Colonic mucosa (tissue), 4 donors: ENCODE data around the gene FUBP3. TPM values are rescaled to one million over a fixed set of nuclear protein-coding genes. Genes with fewer than 3 reads are reported as not detected.

Experiments
- DNase-seq: peaks from one replicate; pipeline ENCODE4 v3.0.0-alpha.2; 2020
- H3K27ac ChIP-seq: fragments of 200-600 bp; one replicate; pipeline ENCODE4 v1.8.0; 2021
- H3K27me3 ChIP-seq: fragments of 200-600 bp; one replicate; pipeline ENCODE4 v1.8.0; 2021
- H3K36me3 ChIP-seq: fragments of 200-600 bp; one replicate; pipeline ENCODE4 v1.8.0; 2021
- H3K4me1 ChIP-seq: fragments of 200-600 bp; one replicate; pipeline ENCODE4 v1.8.0; 2021; ENCODE audit warnings: mild to moderate bottlenecking
- H3K4me3 ChIP-seq: fragments of 200-600 bp; one replicate; pipeline ENCODE4 v1.8.0; 2021
- H3K9ac ChIP-seq, 2 donors: one replicate each; pipeline ENCODE4 v1.7.0; 2013; ENCODE audit warnings: control low read depth in 2 of 2, low read depth in 2 of 2, low read length in 2 of 2
- H3K9me3 ChIP-seq: fragments of 200-600 bp; one replicate; pipeline ENCODE4 v1.8.0; 2021
- intact Hi-C: fragments of 100-400 bp; cut with DNase I; formaldehyde crosslinking; loops from one replicate; pipeline ENCODE4 v1.14.1; 2022
- total RNA-seq, 2 donors: library from RNA; stranded (reverse); fragmentation: NEBNext Ultra II Directional in 1 of 2; extraction: Animal tissue kit (Norgen Biotek cat#: 25700) in 1 of 2; gene quantifications; one replicate each; pipeline ENCODE4 v1.2.1, GENCODE V29; 2021
- TF ChIP-seq, protein P1 (sequence below): fragments of 200-600 bp; IDR thresholded peaks from one replicate; pipeline ENCODE4 v1.8.0; 2022; ENCODE audit warnings: antibody characterized with exemption, mild to moderate bottlenecking
- donor health status: healthy.
- donor health status: DM: no; HTN: no; CAD: no.
- donor health status: DM: no; HTN: no; CAD: no.

Gene FUBP3
- total RNA-seq, 2 donors from 2014 or later, result 44.7 to 50.0 TPM

GRCh38 chr9:130640681-130641080 lies 61.3 kb downstream of the FUBP3 start:
- H3K36me3 ChIP-seq, result no peaks in the 10 kb centered on the region
- no peak overlapping the region for H3K4me3 ChIP-seq
- H3K27ac ChIP-seq, result no peak overlapping the region
- no peak for DNase-seq
- intact Hi-C loops, result no loop called here
- H3K27me3 ChIP-seq, result no peaks in the 10 kb centered on the region
- TF ChIP-seq, protein P1, sequence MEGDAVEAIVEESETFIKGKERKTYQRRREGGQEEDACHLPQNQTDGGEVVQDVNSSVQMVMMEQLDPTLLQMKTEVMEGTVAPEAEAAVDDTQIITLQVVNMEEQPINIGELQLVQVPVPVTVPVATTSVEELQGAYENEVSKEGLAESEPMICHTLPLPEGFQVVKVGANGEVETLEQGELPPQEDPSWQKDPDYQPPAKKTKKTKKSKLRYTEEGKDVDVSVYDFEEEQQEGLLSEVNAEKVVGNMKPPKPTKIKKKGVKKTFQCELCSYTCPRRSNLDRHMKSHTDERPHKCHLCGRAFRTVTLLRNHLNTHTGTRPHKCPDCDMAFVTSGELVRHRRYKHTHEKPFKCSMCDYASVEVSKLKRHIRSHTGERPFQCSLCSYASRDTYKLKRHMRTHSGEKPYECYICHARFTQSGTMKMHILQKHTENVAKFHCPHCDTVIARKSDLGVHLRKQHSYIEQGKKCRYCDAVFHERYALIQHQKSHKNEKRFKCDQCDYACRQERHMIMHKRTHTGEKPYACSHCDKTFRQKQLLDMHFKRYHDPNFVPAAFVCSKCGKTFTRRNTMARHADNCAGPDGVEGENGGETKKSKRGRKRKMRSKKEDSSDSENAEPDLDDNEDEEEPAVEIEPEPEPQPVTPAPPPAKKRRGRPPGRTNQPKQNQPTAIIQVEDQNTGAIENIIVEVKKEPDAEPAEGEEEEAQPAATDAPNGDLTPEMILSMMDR, result no peak
- H3K9me3 ChIP-seq, result no peaks in the 10 kb centered on the region
- H3K9ac ChIP-seq, result no peak overlapping the region
- no peaks in the 10 kb centered on the region for H3K4me1 ChIP-seq

GRCh38 chr9:130642926-130643325 lies 63.5 kb downstream of the FUBP3 start:
- no peaks in the 10 kb centered on the region for H3K9me3 ChIP-seq
- H3K27me3 ChIP-seq, result no peaks in the 10 kb centered on the region
- DNase-seq, result no peak
- H3K9ac ChIP-seq, result no peak overlapping the region
- TF ChIP-seq, protein P1, result no peak
- intact Hi-C loops, result no loop called here
- H3K4me3 ChIP-seq, result no peak overlapping the region
- no peak overlapping the region for H3K27ac ChIP-seq
- H3K4me1 ChIP-seq, result no peaks in the 10 kb centered on the region
- H3K36me3 ChIP-seq, result no peaks in the 10 kb centered on the region

GRCh38 chr9:130651221-130651620 lies 71.8 kb downstream of the FUBP3 start:
- intact Hi-C loops, result no loop called here
- Histone ChIP-seq H3K4me3 (no peak overlapping the region), H3K27ac (no peak overlapping the region), H3K27me3 (no peaks in the 10 kb centered on the region), H3K4me1 (no peaks in the 10 kb centered on the region), H3K9ac (no peak overlapping the region), H3K9me3 (no peaks in the 10 kb centered on the region), H3K36me3 (no peaks in the 10 kb centered on the region)
- TF ChIP-seq, protein P1, result no peak
- no peak for DNase-seq

GRCh38 chr9:130651752-130652151 lies 72.4 kb downstream of the FUBP3 start:
- Histone ChIP-seq H3K4me3 (no peak overlapping the region), H3K36me3 (no peaks in the 10 kb centered on the region), H3K9me3 (no peaks in the 10 kb centered on the region), H3K9ac (no peak overlapping the region), H3K27ac (no peak overlapping the region), H3K27me3 (no peaks in the 10 kb centered on the region), H3K4me1 (no peaks in the 10 kb centered on the region)
- DNase-seq, result no peak
- TF ChIP-seq, protein P1, result no peak
- intact Hi-C loops, result no loop called here

DNA sequence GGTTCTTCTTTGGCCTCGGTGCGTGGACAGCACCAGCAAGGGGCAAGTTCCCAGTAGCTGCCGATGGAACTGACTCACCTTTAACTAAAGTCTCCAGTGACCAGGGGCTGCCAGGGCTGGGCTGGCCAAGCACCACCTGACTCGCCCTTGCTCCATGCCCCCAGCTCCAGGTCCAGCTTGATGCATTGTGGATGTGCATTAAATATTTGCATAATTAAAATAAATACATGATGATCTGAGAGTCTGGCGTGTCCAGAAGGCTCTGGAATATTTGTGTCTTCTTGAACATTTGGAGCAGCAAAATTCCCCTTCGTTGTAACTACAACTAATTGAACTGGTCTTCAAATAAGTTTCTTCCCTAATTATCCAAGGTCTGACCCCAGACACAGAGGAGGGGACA lies 75.5 kb downstream of the FUBP3 start:
- H3K4me3 ChIP-seq, result no peak overlapping the region
- intact Hi-C loops, result no loop called here
- TF ChIP-seq, protein P1, result no peak
- no peak for DNase-seq
- H3K36me3 ChIP-seq, result no peaks in the 10 kb centered on the region
- peaks cover 27% of the 10 kb centered on the region for H3K27me3 ChIP-seq
- no peak overlapping the region for H3K27ac ChIP-seq
- no peak overlapping the region for H3K9ac ChIP-seq
- H3K4me1 ChIP-seq, result no peaks in the 10 kb centered on the region
- H3K9me3 ChIP-seq, result no peaks in the 10 kb centered on the region
